OCI-LY1 (cell line): ENCODE results near the gene GRID2.

Source experiments
- H2AFZ ChIP-seq: fragments of 200-600 bp; sonication (generic), shearing (Covaris generic); 2 replicates; pipeline ENCODE4 v1.6.0; 2014; ENCODE audit warnings: antibody characterized with exemption, mild to moderate bottlenecking, low read length
- H3F3A ChIP-seq: fragments of 200-600 bp; sonication (generic), shearing (Covaris generic); 2 replicates; pipeline ENCODE4 v1.6.0; 2014; ENCODE audit warnings: mild to moderate bottlenecking, antibody characterized with exemption, low read length, moderate library complexity; ENCODE audit not compliant: insufficient read depth
- H3K27ac ChIP-seq: fragments of 200-600 bp; sonication (generic); 2 replicates; pipeline ENCODE4 v1.5.1; 2014; ENCODE audit warnings: low read length, mixed run types, mild to moderate bottlenecking, low read depth; ENCODE audit not compliant: poor library complexity, severe bottlenecking
- H3K27me3 ChIP-seq: fragments of 200-600 bp; sonication (generic); 2 replicates; pipeline ENCODE4 v1.6.0; 2014; ENCODE audit warnings: antibody characterized with exemption, mild to moderate bottlenecking, low read length, moderate library complexity; ENCODE audit not compliant: insufficient read depth
- H3K36me3 ChIP-seq: fragments of 200-600 bp; sonication (generic); 2 replicates; pipeline ENCODE4 v1.6.1; 2014; ENCODE audit warnings: mild to moderate bottlenecking, antibody characterized with exemption, low read length, moderate library complexity, mixed read lengths; ENCODE audit not compliant: insufficient read depth
- H3K4me1 ChIP-seq: fragments of 200-600 bp; sonication (generic); 2 replicates; pipeline ENCODE4 v1.5.1; 2014; ENCODE audit warnings: mild to moderate bottlenecking, low read length, moderate library complexity; ENCODE audit not compliant: insufficient read depth, severe bottlenecking
- H3K4me2 ChIP-seq: fragments of 200-600 bp; sonication (generic), shearing (Covaris generic); 2 replicates; pipeline ENCODE4 v1.6.1; 2014; ENCODE audit warnings: low read length
- H3K4me3 ChIP-seq: fragments of 200-600 bp; sonication (generic); 2 replicates; pipeline ENCODE4 v1.5.1; 2014; ENCODE audit warnings: low read length, low read depth, mild to moderate bottlenecking, mixed read lengths; ENCODE audit not compliant: poor library complexity, severe bottlenecking
- H3K79me2 ChIP-seq: fragments of 200-600 bp; shearing (Covaris generic); 2 replicates; pipeline ENCODE4 v1.6.1; 2016; ENCODE audit warnings: mixed run types, low read length, mixed read lengths; ENCODE audit not compliant: insufficient read depth
- H3K9ac ChIP-seq: fragments of 200-600 bp; sonication (generic), shearing (Covaris generic); 2 replicates; pipeline ENCODE4 v1.6.1; 2014; ENCODE audit warnings: mild to moderate bottlenecking, low read length, mixed read lengths
- H3K9me2 ChIP-seq: fragments of 200-600 bp; sonication (generic), shearing (Covaris generic); 2 replicates; pipeline ENCODE4 v1.6.1; 2014; ENCODE audit warnings: low read depth, mild to moderate bottlenecking, low read length, mixed read lengths
- H3K9me3 ChIP-seq: fragments of 200-600 bp; shearing (Covaris generic); 2 replicates; pipeline ENCODE4 v1.6.1; 2014; ENCODE audit warnings: low read length, mixed read lengths
- H4K20me1 ChIP-seq: fragments of 200-600 bp; sonication (generic), shearing (Covaris generic); 2 replicates; pipeline ENCODE4 v1.6.0; 2016; ENCODE audit warnings: mild to moderate bottlenecking, low read length; ENCODE audit not compliant: insufficient read depth
- EZH2 ChIP-seq: fragments of 200-600 bp; sonication (generic), shearing (Covaris generic); IDR thresholded peaks from 2 replicates; pipeline ENCODE4 v1.8.0; 2017; ENCODE audit warnings: borderline replicate concordance, mixed run types, mild to moderate bottlenecking, antibody characterized with exemption, low read length, moderate library complexity, mixed read lengths
- TF ChIP-seq, protein P1 (sequence below): fragments of 200-600 bp; sonication (generic), shearing (Covaris generic); IDR thresholded peaks from 2 replicates; pipeline ENCODE4 v1.5.1; 2017; ENCODE audit warnings: mild to moderate bottlenecking, antibody characterized with exemption, low read length, moderate library complexity, mixed read lengths

The GRID2 gene

DNA sequence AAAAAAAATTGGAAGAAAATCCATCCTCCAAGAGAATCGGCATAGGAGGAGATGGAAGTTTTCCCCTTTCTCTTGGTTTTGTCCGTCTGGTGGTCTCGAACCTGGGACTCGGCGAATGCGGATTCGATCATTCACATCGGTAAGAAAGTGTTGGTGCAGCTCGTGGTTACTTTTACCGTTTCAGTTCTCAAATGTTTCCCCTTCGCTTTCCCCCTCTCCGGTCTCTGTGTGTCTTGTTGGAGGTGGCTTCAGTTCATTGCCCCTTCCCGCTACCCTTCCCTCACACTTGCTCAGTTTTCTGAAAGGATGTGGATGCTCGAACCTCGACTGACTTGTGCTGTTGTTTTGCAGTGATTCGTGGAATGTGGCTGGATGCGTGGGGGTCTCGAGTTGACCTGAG lies 840 bp downstream of the GRID2 start:
- Histone ChIP-seq H2AFZ (no peak overlapping the region), H3K27me3 (no peaks in the 10 kb centered on the region)

DNA sequence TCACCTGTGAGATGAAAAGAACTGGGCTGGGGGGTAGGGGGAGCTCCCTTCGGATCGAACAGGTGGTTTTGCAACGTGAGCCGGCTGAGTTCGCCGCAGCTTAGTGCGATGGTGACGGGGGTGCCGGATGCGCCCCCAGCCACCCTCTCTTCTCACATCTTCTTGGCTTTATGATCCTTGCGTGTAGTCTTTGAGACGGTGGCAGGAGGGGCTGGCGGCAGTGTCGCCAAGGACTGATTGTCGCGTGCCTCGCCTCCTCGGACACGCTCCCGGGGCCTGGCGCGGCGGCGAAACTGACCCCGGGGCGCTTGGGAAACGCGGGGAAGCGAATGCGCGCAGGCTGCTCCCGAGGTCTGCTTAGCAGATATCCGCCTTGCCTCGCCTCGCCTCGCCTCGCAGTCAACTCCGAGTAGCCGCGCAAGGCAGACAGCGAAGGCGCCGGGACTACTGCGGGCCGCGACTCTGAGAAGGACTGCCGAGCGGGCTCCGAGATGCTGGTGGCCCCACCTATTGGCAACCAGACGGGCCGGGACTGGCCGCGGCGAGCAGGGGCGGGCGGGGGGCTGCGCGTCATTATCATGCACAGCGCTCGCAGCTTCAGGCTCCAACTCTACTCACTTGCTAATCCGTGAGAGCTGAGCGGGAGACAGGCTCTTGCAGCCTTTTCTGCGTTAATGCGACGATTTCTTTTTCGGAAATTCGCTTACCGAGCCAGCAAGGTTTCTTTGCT lies 1.5 kb downstream of the GRID2 start:
- no peaks in the 10 kb centered on the region for H3K79me2 ChIP-seq
- no peaks in the 10 kb centered on the region for H4K20me1 ChIP-seq

More for the DNA sequence above, 840 bp downstream of the GRID2 start:
- H3K79me2 ChIP-seq: no peaks in the 10 kb centered on the region
- H3K9me3 ChIP-seq: no peaks in the 10 kb centered on the region
- TF ChIP-seq, protein P1, sequence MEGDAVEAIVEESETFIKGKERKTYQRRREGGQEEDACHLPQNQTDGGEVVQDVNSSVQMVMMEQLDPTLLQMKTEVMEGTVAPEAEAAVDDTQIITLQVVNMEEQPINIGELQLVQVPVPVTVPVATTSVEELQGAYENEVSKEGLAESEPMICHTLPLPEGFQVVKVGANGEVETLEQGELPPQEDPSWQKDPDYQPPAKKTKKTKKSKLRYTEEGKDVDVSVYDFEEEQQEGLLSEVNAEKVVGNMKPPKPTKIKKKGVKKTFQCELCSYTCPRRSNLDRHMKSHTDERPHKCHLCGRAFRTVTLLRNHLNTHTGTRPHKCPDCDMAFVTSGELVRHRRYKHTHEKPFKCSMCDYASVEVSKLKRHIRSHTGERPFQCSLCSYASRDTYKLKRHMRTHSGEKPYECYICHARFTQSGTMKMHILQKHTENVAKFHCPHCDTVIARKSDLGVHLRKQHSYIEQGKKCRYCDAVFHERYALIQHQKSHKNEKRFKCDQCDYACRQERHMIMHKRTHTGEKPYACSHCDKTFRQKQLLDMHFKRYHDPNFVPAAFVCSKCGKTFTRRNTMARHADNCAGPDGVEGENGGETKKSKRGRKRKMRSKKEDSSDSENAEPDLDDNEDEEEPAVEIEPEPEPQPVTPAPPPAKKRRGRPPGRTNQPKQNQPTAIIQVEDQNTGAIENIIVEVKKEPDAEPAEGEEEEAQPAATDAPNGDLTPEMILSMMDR: no peak
- no peak for TF ChIP-seq EZH2
- no peaks in the 10 kb centered on the region for H3K4me1 ChIP-seq
- H3K4me2 ChIP-seq: no peak overlapping the region
- no peak overlapping the region for H3K27ac ChIP-seq
- no peak overlapping the region for H3K4me3 ChIP-seq
- no peaks in the 10 kb centered on the region for H4K20me1 ChIP-seq
- no peaks in the 10 kb centered on the region for H3K36me3 ChIP-seq
- H3F3A ChIP-seq: no peaks in the 10 kb centered on the region
- no peak overlapping the region for H3K9ac ChIP-seq
- H3K9me2 ChIP-seq: no peaks in the 10 kb centered on the region

DNA sequence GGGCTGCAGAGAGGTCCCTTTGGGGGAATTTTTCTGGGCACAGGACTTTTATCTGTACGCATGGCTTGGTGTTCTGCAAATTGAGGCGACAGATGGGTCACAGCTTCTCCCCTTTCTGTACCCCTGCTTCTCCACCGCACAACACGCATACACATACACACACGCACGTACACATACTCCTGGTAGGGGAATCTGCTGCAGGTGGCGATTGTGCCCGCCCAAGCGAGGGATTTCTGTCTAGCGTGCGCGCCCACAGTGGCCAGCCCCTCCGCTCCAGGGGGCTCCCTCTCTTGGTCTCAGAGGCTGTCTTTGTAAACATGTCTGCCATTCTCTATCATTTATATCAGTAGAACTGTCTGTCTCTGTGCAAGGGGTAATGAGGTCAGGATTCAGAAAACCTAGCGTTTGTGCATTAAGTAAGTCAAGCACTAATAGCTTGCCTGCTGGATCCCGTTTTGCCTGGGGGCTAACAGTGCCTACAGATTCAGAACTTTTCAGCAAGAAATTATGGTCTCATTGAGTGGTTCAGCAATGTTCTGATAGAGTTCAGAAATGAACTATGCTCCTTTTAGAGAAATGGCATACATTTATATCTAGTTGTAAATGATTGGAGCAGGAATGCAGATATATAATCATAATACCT lies 2.2 kb downstream of the GRID2 start:
- Histone ChIP-seq H2AFZ (no peak overlapping the region), H3K36me3 (no peaks in the 10 kb centered on the region), H4K20me1 (no peaks in the 10 kb centered on the region), H3K9ac (no peak overlapping the region), H3K4me1 (no peaks in the 10 kb centered on the region), H3K9me3 (no peaks in the 10 kb centered on the region), H3K4me2 (no peak overlapping the region), H3K79me2 (no peaks in the 10 kb centered on the region), H3K27me3 (no peaks in the 10 kb centered on the region), H3F3A (no peaks in the 10 kb centered on the region), H3K27ac (no peak overlapping the region), H3K4me3 (no peak overlapping the region), H3K9me2 (no peaks in the 10 kb centered on the region)
- no peak for TF ChIP-seq EZH2
- TF ChIP-seq, protein P1: no peak

More for the DNA sequence above, 1.5 kb downstream of the GRID2 start:
- Histone ChIP-seq H3K4me3 (no peak overlapping the region), H3K36me3 (no peaks in the 10 kb centered on the region), H3K9me2 (no peaks in the 10 kb centered on the region), H3K9me3 (no peaks in the 10 kb centered on the region), H2AFZ (no peak overlapping the region), H3K9ac (no peak overlapping the region), H3K27ac (no peak overlapping the region), H3K27me3 (no peaks in the 10 kb centered on the region), H3K4me1 (no peaks in the 10 kb centered on the region), H3K4me2 (no peak overlapping the region), H3F3A (no peaks in the 10 kb centered on the region)
- TF ChIP-seq, protein P1: no peak
- no peak for TF ChIP-seq EZH2
